ENCODE measurements around the gene GLI3.
"Not testable (repeated sequence)": the region's sequence is repeated elsewhere in the genome, so short reads cannot be mapped to it uniquely, and the experiment has no call there.

GLI3 gene

GRCh38 chr7:42217053-42217452 lies 20.0 kb downstream of the GLI3 start:
- DNase-seq, result no peak
- in situ Hi-C loops (cut with MboI; ENCODE audit: low pct_unique_long_range_greater_than_20kb, low sequenced_read_pairs), result no loop called here

DNA sequence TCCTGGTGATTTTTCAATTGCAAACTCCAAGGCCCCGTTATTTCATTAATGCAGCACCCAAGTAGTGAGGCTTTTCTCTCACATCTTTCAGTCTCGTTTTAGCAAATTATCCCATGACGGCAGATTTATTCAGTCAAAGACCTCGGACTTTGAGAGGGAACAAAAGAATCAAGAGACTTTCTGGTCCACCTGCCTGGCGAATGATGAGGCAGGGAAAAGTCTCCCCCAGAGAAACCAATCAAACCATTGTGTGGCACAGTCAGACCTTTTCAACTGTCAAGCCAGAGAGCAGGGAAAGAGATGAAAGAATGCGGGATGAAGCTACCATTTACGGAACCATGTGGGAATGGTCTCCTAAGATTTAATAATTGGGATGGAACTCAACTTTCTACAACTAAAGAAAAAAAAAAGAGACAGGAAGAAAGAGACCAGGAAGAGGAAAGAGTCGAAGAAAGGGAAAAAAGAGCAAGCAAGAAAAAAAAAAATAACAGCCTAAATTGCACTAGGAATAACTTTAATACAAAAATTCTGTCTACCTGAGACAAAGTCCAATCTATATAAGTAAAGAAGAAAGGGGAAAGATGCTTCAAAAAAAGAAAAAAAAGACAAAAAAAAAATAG lies 22.8 kb downstream of the GLI3 start:
- in situ Hi-C loops (cut with MboI; ENCODE audit: low pct_unique_long_range_greater_than_20kb, low sequenced_read_pairs), result no loop called here

GRCh38 chr7:42213093-42213492 lies 23.9 kb downstream of the GLI3 start:
- DNase-seq, result no peak
- in situ Hi-C loops (cut with MboI; ENCODE audit: low pct_unique_long_range_greater_than_20kb, low sequenced_read_pairs), result no loop called here

More for the DNA sequence above, 22.8 kb downstream of the GLI3 start:
- DNase-seq, result no peak

DNA sequence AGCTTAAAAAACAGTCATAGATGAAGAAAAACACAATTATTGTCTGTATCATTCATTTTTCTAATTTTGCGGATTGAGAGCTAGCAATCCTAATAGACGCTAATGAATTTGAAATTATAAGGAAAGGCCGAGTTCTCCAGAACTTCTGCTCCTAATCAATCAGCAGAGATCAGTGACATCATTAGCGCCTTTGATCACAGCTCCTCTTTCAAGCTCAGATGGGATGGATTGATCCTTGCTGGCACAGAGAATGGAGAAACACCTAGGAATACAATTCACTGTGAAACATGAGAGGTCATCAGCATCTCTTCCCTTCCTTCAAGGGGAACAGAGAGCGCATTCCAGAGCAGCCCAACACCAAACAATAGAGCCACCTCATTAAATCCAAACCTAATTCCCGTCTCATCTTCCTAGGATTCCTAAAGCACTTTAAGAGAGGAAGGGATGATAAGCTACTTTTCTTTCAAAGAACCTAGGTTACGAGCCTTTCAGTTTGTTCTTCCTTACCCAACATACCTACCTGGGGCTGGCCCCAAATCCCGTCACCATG lies 24.4 kb downstream of the GLI3 start:
- DNase-seq, result no peak
- in situ Hi-C loops (cut with MboI; ENCODE audit: low pct_unique_long_range_greater_than_20kb, low sequenced_read_pairs), result no loop called here

DNA sequence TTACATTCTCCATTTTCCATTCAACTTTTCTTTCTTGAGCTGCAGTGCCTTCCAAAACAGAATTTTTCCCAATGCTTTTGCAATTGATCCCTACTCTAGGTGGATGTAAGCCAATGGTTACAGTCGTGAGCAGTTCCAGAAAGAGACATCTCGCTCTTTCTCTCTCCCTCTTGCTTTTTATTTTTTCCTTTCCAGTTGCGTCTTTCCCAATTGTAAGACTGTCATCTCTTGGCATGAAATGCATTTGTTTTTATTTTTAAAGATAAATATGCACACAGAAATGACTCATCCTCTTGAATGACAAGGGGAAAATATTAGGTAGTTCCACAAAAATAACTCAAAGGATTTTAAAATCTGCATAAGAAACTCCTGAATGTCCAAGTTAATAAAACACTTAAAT lies 25.1 kb downstream of the GLI3 start:
- in situ Hi-C loops (cut with MboI; ENCODE audit: low pct_unique_long_range_greater_than_20kb, low sequenced_read_pairs), result no loop called here
- no peak for DNase-seq

- in situ Hi-C loops (cut with MboI; ENCODE audit: low pct_unique_long_range_greater_than_20kb, low sequenced_read_pairs), result no loop called here
- DNase-seq, result no peak
These were observed 26.2 kb downstream of the GLI3 start for GRCh38 chr7:42210779-42211178.

DNA sequence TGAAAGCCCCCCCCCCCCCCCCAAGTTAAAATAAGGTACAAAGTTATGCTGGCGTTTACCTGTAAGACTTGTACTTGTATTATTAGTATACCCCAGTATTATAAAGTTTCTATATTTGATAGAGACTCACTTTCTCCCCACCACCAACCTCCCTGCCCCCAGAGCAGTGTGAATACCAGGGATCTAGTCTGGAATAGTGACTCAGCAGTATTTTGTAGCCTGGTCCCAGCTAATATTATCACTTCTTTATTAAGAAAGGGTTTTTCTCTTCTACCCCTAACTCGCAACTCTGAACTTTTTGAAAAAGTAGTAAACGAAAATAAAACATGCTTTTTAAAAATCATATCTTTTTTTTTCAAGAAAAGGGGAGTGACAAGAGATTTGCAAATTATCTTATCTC lies 26.7 kb downstream of the GLI3 start:
- no peak for DNase-seq
- in situ Hi-C loops (cut with MboI; ENCODE audit: low pct_unique_long_range_greater_than_20kb, low sequenced_read_pairs), result no loop called here

GRCh38 chr7:42209085-42209484 lies 27.9 kb downstream of the GLI3 start:
- in situ Hi-C loops (cut with MboI; ENCODE audit: low pct_unique_long_range_greater_than_20kb, low sequenced_read_pairs); DNase-seq: not testable (repeated sequence)

- no peak for DNase-seq
These were observed 28.4 kb downstream of the GLI3 start for GRCh38 chr7:42208572-42208971.

GRCh38 chr7:42207420-42207819 lies 29.6 kb downstream of the GLI3 start:
- no peak for DNase-seq
- in situ Hi-C loops (cut with MboI; ENCODE audit: low pct_unique_long_range_greater_than_20kb, low sequenced_read_pairs), result no loop called here

More at GRCh38 chr7:42208572-42208971, 28.4 kb downstream of the GLI3 start:
- in situ Hi-C loops (cut with MboI; ENCODE audit: low pct_unique_long_range_greater_than_20kb, low sequenced_read_pairs), result no loop called here

DNA sequence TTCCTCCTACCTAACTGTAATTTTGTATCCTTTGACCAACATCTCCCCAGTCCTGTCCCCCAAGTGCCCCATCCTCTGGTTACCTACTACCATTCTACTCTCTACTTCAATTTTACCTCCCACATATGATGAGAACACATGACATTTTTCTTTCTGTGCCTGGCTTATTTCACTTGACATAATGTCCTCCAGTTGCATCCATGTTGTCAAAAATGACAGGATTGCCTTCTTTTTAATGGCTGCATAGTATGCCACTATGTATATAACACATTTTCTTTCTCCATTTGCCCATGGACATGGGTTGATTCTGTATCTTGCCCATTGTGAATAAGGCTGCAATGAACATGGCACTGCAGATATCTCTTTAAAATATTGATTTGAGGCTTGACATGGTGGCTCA lies 33.7 kb downstream of the GLI3 start:
- no peak for DNase-seq
- in situ Hi-C loops (cut with MboI; ENCODE audit: low pct_unique_long_range_greater_than_20kb, low sequenced_read_pairs), result no loop called here

DNA sequence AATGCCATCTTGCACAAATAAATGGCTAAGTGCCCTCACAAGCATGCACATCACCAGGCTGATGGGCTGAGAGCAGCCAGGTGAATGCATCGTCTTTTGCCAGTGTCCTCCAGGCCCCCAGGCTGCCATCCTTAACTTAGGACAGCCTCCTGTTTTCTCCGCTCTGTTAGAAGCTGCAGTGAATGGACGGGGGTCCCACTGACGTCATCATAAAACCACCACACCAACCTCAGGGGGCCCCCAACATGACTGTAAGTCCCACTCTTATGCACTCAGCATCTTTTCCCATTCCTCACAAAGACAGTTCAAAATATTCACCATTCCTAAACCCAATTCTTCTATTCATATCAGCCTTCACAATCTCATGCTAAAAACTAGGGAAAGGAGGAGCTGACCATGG lies 34.4 kb downstream of the GLI3 start:
- DNase-seq, result no peak
- in situ Hi-C loops (cut with MboI; ENCODE audit: low pct_unique_long_range_greater_than_20kb, low sequenced_read_pairs), result no loop called here

- DNase-seq, result no peak
- in situ Hi-C loops (cut with MboI; ENCODE audit: low pct_unique_long_range_greater_than_20kb, low sequenced_read_pairs), result no loop called here
These were observed 37.9 kb downstream of the GLI3 start for GRCh38 chr7:42198974-42199668.

GRCh38 chr7:42198296-42198695 lies 38.7 kb downstream of the GLI3 start:
- in situ Hi-C loops (cut with MboI; ENCODE audit: low pct_unique_long_range_greater_than_20kb, low sequenced_read_pairs), result no loop called here
- no peak for DNase-seq

GRCh38 chr7:42197451-42197850 lies 39.6 kb downstream of the GLI3 start:
- in situ Hi-C loops (cut with MboI; ENCODE audit: low pct_unique_long_range_greater_than_20kb, low sequenced_read_pairs), result no loop called here
- no peak for DNase-seq

DNA sequence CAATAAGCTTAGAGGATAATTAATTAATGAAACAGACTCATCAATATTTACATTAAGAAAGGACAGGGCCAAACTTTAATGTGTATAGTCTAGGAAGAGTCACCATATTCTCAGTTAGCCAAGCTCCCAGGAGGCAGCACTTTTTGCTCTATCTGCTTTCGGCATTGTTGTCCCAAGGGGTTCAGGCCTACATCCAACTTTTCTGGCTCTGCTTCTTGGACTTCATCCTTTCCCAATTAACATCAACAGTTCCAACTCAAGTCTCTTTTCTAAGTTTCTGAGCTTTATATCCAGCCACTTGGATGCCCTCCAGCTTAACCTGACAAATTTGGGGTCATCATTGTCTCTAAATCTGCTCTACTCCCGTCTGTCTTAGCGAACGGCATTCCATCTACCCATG lies 42.8 kb downstream of the GLI3 start:
- in situ Hi-C loops (cut with MboI; ENCODE audit: low pct_unique_long_range_greater_than_20kb, low sequenced_read_pairs), result no loop called here
- DNase-seq, result no peak

- in situ Hi-C loops (cut with MboI; ENCODE audit: low pct_unique_long_range_greater_than_20kb, low sequenced_read_pairs), result no loop called here
These were observed 43.4 kb downstream of the GLI3 start for GRCh38 chr7:42193471-42194129.

DNA sequence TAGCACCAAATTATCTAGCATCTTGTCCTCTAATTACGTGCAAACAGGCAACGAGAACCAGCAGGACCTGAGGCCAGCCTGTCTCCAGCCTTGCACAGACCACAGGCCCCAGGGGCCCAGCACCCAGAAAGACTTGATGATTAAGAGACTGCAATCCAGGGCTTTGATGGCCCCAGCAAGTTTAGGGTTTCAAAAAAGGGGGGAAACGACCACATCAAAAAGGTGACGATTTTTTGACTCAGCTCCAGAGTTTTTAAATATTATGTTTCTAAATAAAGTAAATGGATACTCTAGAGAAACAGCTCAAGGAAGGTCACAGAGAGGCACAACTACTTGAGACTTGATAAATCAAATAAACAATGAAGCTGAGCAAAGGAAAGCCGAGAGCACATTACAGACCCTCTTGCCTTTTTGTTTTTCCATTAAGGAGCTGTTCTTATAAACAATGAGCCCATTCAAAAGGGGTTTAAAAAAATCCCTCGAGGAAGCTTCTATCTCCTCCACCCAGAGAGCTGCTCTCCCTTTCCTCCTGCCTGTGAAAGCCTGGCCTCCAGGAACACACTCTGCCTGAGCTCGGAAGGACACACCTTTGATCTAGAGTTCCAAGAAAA lies 44.1 kb downstream of the GLI3 start:
- DNase-seq, result no peak
- in situ Hi-C loops (cut with MboI; ENCODE audit: low pct_unique_long_range_greater_than_20kb, low sequenced_read_pairs), result no loop called here

More at GRCh38 chr7:42193471-42194129, 43.4 kb downstream of the GLI3 start:
- DNase-seq, result no peak

DNA sequence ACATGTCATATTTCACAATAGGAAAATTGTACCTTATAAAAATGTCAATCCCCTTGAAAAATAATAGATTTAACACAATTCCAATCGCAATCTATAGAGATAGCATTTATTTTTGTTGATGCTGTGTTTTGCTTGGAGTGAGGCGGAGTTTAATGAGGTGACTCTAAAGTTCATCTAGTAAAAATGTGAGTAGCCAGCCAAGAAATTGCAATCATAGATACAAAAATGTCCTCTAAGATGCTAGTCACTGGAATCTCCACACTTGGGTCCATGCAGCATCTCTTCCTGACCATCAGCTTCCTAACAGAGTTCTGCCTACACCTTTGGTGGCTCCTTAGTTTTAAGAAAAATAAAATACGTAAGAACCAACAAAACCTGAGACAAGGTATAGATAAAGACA lies 44.9 kb downstream of the GLI3 start:
- in situ Hi-C loops (cut with MboI; ENCODE audit: low pct_unique_long_range_greater_than_20kb, low sequenced_read_pairs), result no loop called here
- DNase-seq, result no peak

DNA sequence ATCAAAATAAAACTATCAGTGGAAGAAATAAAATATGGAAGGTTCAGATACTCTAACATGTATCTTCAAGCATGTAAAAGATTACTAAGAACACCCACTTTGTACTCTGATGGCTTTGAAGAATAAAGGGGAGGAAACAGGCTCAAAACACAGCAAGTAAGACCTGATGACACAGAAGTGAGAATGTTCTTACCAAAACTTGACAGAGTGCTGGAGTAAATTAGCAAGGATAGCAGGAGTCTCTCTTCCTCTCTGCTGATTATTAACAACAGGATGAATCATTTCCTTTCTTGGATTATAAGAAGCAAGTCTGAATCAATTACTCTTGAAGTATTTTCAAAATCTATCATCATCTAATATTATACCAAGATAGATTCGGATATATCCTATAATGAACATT lies 47.5 kb downstream of the GLI3 start:
- no peak for DNase-seq
- in situ Hi-C loops (cut with MboI; ENCODE audit: low pct_unique_long_range_greater_than_20kb, low sequenced_read_pairs), result no loop called here
